Muscle of back (tissue), 11 donors: Measurements from ENCODE around the gene PEAK3. TPM values are rescaled to one million over a fixed set of nuclear protein-coding genes. Genes with fewer than 3 reads are reported as not detected.

Source experiments
- DNase-seq, 3 donors: peaks; one replicate each; pipeline versions ENCODE4 v3.0.0 to v3.0.0-alpha.2; 2013
- polyA plus RNA-seq, 10 donors: library from polyadenylated mRNA; unstranded; fragments of 120-200 nt; gene quantifications; one replicate each; pipeline ENCODE4 v1.2.1, GENCODE V29; 2013; ENCODE audit not compliant: insufficient read length in 10 of 10

Gene PEAK3
- polyA plus RNA-seq, 10 donors: 0.05 to 0.24 (median 0.09) TPM; not detected in 2

- DNase-seq: no peak
Observed at GRCh38 chr19:2271234-2272103, 10.5 kb downstream of the PEAK3 start.

- DNase-seq: peak; percentile 77 to 94 (median 90)
Observed at GRCh38 chr19:2270423-2271233, 11.3 kb downstream of the PEAK3 start.

DNA sequence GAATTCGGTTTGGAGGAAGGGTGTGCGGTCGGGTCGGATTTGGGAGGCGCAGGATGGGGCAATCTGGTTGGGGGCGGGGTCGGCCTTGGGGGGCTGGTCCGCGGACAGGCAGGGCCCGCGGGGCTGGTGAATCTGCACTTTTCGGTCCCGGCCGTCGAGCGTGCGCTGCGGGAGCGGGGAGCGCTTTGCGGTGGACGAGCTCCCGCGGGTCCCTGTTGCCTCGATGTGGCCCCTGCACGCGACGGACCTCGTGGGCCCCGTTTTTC lies 11.9 kb downstream of the PEAK3 start:
- DNase-seq: peak in 1 of 3 donors; percentile 64

DNA sequence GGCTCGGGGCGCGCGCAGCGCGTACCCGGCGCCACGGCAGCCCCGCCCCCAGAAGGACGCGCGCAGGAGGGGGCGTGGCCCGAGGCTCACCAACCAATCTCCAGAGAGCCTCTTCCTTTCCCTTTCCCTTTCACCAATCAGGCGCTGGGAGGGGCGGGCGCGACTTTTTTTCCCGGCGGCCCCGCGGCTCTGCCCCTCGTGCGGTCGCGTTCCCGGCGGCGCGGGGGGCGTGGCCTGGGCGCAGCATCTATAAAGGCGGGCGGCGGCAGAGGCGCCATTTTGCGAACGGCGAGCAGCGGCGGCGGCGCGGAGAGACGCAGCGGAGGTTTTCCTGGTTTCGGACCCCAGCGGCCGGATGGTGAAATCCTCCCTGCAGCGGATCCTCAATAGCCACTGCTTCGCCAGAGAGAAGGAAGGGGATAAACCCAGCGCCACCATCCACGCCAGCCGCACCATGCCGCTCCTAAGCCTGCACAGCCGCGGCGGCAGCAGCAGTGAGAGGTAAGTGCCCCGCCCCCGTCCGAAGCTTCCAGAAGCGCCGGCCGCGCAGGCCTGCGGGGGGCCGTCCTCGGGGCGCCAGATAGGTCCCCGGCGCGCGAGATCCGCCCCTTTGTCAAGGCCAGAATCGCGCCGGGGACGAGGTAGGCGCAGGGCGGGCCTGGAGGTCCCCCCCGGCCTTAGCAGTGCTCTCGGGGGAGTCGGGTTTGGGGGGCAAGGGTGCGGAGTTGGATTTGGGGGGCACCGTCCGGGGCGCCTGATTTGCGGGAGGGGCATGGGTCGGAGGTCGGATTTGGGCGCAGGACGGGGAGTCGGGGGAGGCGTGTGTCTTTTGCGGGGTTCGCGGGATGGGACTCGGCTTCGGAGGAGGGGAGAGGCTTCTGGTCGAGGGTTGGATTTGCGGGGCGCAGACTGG lies 12.5 kb downstream of the PEAK3 start:
- peak; percentile 97 to 99 (median 98) for DNase-seq

DNA sequence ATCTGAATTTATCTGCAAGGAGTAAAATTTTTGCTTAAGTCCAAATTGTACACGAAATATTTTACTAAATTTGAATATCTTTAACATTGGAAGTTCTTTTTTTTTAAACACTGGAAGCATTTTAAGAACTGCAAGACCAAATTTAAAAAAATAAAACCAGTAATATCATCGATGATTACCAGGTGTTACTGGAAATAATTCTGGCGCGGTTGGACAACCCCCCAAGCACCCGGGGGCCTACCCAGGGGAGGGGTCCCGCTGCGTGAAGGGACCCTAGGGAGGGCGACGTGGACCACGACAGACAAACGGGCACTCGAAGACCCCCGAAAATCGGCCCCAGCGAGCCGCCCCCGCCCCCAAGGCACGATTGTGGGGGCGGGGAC lies 13.1 kb downstream of the PEAK3 start:
- no peak for DNase-seq

DNA sequence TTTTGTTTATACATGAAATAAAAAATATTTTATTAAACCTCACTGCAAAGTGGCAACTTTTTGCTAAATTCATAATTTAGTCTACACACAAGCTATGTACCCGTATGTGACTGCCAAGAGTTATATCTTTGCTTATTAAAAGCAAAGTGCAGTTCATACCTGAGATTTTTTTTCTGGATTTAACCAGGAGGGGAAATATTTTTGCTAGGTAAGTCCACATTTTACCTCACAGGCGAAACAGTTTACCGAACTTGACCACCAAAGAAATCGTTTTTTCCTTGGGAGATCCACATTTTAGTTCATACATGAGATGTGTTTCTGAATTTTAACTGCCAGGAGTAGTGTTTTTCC lies 13.5 kb downstream of the PEAK3 start:
- no peak for DNase-seq

- DNase-seq: peak; percentile 70 to 87 (median 71)
Observed at GRCh38 chr19:2266183-2266993, 15.6 kb downstream of the PEAK3 start.

GRCh38 chr19:2261438-2262172 lies 20.4 kb downstream of the PEAK3 start:
- no peak for DNase-seq

DNA sequence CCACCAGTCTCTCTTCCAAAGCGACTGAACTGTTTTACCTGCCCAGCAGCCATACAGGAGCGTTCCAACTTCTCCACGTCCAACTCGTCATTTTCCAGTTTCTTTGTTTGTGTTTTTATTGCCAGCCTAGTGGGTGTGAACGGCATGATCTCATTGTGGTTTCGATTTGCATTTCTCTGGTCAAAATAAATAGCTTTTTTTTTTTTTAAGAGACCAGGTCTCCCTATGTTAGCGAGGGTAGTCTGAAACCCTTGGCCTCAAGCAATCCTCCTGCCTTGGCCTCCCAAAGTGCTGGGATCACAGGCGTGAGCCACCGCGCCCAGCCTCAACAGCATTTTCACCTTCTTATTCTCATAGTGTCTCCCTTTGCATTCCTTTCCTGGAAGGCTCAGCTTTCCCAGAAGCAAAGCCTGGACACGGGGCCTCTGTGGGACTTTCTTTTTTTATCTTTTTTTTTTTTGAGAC lies 21.6 kb downstream of the PEAK3 start:
- DNase-seq: peak in 1 of 3 donors; percentile 12

DNA sequence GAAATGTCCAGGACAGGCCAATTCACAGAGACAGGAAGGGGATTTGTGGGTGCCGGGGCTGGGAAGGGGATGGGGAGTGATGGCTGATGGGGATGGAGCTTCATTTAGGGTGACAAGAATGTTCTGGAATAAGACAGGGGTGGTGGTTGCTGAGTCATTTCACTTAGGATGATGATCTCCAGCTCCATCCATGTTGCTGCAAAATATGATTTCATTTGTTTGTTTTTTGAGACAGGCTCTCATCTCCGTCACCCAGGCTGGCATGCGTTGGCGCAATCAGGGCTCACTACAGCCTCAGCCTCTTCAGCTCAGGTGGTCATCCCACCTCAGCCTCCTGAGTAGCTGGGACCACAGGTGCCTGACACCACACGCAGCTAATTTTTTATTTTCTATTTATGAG lies 22.6 kb downstream of the PEAK3 start:
- DNase-seq: peak in 1 of 3 donors; percentile 0

- peak; percentile 80 to 85 (median 81) for DNase-seq
Observed at GRCh38 chr19:2255982-2256685, 25.8 kb downstream of the PEAK3 start, which contains the start of gene JSRP1. JSRP1 (minus strand) TSS chr19:2256417; CDS start chr19:2255314, 1,103 bp downstream.

DNA sequence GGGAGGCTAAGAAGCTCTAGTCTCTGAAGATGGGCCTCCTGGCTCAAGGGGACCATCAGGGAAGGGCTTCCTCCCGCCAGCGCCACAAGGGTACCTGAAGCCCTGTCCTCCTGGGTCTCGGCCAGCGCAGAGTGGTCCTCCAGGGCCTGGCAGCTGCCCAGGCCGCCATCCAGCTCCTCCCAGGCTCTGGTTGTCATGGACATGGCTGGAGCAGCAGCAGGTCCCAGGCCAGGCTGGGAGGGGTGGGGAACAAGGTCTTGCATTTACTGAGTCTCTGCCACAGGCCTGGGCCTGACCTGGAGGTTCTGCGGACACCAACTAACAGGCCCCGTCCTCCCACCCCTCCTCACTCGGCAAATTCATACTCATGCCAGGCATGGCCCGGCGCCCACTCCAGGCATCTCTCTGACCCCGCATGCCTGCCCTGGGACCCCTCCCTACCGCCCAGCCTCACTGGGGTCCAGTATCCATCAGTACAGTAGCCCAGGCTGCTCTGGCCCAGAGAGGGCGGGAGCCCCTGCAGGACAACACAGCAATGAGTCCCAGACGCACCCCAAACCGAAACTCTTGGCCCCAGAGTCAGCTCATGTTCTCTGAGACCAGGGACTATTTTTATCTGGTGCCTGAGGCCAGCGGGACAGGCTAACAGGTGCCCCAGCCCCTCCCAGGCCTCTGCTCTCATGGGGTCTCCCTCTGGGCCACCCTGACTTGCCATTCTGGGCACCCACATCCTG lies 26.7 kb downstream of the PEAK3 start:
- DNase-seq: no peak

DNA sequence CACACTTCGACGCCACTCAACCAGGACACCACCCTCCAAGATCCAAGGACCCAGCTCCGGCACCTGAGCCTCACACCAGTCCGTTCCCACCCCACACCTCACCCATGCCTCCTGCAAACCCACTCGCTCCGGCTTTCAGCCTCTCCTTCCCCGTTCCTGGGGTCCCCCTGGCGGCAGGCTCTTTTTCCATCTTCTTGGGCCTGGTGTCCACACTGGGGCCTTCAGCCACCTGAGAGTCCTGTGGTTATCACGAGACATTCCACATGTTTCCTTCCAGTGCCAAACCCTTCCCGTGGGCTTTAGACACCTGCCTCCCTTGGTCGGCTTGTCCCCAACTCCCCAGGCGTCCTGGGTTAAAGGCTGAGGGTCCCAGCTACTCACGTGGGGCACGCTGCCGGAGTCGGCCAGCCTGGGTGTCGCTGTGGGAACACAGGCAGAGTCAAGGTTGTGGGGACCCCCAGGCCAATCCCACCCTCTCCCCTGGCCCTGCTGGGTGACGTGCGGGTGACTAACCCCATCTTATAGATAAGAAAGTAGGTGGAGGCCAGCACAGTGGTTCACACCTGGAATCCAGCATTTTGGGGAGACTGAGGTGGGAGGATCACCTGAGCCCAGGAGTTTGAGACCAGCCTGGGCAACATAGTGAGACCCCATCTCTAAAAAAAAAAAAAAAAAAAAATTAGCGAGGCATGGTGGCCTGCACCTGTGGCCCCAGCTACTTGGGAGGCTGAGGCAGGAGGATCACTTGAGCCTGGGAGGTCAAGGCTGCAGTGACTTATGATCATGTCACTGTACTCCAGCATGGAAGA lies 27.7 kb downstream of the PEAK3 start:
- DNase-seq: peak in 1 of 3 donors; percentile 73

GRCh38 chr19:2253106-2254063 lies 28.6 kb downstream of the PEAK3 start:
- no peak for DNase-seq

- DNase-seq: no peak
Observed at GRCh38 chr19:2252797-2253105, 29.2 kb downstream of the PEAK3 start.

DNA sequence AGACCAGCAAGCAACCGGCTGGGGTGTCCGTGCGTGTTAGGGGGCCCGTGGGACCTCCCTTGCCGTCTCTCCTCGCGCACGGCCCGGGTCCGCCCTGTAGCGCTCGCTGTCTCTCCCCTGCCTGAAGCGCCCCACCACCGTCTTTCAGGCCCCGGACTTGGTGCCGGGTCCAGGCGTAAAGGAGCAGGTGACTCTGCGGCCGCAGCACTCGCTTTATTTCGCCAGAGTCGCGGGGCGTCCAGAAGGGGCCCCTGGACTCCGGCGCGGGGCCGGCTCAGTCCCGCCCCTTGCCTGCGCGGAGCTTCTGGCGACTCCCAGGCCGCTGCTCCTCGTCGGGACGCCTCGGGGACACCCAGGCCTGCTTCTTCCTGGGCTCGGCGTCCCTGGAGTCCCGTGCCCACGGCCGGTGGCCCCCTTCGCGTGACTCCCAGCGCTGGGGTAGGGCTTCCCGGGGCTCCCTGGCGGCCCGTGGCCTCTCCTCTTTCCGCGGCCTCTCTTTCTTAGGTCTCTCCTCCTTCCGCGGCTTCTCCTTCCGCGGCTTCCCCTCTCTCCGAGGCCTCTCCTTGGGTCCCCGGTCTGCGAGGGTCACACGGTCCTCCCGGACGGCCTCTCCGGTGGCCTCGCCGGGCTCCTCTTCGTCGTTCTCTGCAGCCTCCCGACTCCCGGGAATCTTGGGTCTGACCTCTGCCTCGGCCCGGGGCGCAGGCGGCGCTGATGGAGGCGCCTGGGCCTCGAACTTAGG lies 29.7 kb downstream of the PEAK3 start:
- peak in 1 of 3 donors; percentile 47 for DNase-seq
